HCT116 (cell line): ENCODE results near the gene TMEM121B. TPM values are rescaled to one million over a fixed set of nuclear protein-coding genes. Genes with fewer than 3 reads are reported as not detected.

Experiments
- ATF3 ChIP-seq: IDR thresholded peaks from 2 replicates; pipeline ENCODE4 v1.6.1; 2012
- EGR1 ChIP-seq: IDR thresholded peaks from 2 replicates; pipeline ENCODE4 v1.6.1; 2012; ENCODE audit warnings: low read depth
- FOSL1 ChIP-seq: IDR thresholded peaks from 2 replicates; pipeline ENCODE4 v1.6.1; 2012; ENCODE audit warnings: low read depth
- MAX ChIP-seq: IDR thresholded peaks from 2 replicates; pipeline ENCODE4 v1.6.1; 2012
- SP1 ChIP-seq: IDR thresholded peaks from 2 replicates; pipeline ENCODE4 v1.6.1; 2012; ENCODE audit warnings: low read depth
- total RNA-seq: library from RNA; stranded (reverse); gene quantifications from one replicate; pipeline ENCODE4 v1.2.1, GENCODE V29; 2021; ENCODE audit not compliant: unreplicated experiment
- TF ChIP-seq, protein P1 (sequence below), 3 experiments: fragments of 200-600 bp in 1 of 3; sonication (generic) in 1 of 3; IDR thresholded peaks in 2 of 3; conservative IDR thresholded peaks in 1 of 3; 2 replicates each; pipeline ENCODE4 v1.5.1; 2012 to 2017; ENCODE audit warnings: low read depth in 2 of 3, low read length in 2 of 3, antibody characterized with exemption in 1 of 3, borderline replicate concordance in 1 of 3, control low read depth in 1 of 3, mild to moderate bottlenecking in 1 of 3, mixed read lengths in 1 of 3, mixed run types in 1 of 3, moderate library complexity in 1 of 3; ENCODE audit not compliant: insufficient read depth in 1 of 3
- TF ChIP-seq, protein P2 (sequence below): IDR thresholded peaks from 2 replicates; pipeline ENCODE4 v1.6.1; 2011; ENCODE audit warnings: mild to moderate bottlenecking, low read length, moderate library complexity; ENCODE audit not compliant: insufficient replicate concordance; ENCODE audit errors: extremely low read depth

The TMEM121B gene
- total RNA-seq, 1 experiment from 2014 or later, result 0.57 TPM

DNA sequence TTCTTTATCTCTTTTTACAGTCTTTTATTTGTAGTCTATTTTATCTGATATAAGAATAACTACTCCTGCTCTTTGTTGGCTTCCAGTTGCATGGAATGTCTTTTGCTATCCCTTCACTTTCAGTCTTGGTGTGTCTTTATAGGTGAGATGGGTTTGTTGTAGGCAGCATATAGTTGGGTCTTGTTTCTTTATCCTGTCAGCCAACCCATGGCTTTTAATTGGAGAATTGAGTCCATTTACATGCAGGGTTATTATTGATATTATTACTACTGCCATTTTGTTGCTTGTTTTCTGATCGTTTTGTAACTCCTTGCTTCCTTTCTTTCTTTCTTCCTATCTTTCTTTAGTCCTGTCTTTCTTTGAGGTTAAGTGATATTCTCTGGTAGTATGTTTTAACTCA, 48.3 kb downstream of the TMEM121B start (continued):
- TF ChIP-seq, protein P1, sequence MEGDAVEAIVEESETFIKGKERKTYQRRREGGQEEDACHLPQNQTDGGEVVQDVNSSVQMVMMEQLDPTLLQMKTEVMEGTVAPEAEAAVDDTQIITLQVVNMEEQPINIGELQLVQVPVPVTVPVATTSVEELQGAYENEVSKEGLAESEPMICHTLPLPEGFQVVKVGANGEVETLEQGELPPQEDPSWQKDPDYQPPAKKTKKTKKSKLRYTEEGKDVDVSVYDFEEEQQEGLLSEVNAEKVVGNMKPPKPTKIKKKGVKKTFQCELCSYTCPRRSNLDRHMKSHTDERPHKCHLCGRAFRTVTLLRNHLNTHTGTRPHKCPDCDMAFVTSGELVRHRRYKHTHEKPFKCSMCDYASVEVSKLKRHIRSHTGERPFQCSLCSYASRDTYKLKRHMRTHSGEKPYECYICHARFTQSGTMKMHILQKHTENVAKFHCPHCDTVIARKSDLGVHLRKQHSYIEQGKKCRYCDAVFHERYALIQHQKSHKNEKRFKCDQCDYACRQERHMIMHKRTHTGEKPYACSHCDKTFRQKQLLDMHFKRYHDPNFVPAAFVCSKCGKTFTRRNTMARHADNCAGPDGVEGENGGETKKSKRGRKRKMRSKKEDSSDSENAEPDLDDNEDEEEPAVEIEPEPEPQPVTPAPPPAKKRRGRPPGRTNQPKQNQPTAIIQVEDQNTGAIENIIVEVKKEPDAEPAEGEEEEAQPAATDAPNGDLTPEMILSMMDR (IDR thresholded peaks at IDR 0.05 in 2 of 3, conservative IDR thresholded peaks at IDR 0.05 in 1 of 3; ENCODE audit: borderline replicate concordance in 1 of 3, insufficient read depth in 1 of 3, low read depth in 2 of 3, low read length in 2 of 3), result no peak
- TF ChIP-seq, protein P2, sequence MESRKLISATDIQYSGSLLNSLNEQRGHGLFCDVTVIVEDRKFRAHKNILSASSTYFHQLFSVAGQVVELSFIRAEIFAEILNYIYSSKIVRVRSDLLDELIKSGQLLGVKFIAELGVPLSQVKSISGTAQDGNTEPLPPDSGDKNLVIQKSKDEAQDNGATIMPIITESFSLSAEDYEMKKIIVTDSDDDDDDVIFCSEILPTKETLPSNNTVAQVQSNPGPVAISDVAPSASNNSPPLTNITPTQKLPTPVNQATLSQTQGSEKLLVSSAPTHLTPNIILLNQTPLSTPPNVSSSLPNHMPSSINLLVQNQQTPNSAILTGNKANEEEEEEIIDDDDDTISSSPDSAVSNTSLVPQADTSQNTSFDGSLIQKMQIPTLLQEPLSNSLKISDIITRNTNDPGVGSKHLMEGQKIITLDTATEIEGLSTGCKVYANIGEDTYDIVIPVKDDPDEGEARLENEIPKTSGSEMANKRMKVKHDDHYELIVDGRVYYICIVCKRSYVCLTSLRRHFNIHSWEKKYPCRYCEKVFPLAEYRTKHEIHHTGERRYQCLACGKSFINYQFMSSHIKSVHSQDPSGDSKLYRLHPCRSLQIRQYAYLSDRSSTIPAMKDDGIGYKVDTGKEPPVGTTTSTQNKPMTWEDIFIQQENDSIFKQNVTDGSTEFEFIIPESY, result no peak
- TF ChIP-seq SP1 (no peak), MAX (no peak), EGR1 (no peak), FOSL1 (no peak), ATF3 (no peak)

Other genes with a start within 250 kb of the TMEM121B start
- gene GAB4, start 113.1 kb downstream of the TMEM121B start, total RNA-seq, result not detected
- gene IL17RA, start 36.4 kb downstream of the TMEM121B start, total RNA-seq, result 17.3 TPM
- gene HDHD5, start 37.9 kb upstream of the TMEM121B start, total RNA-seq, result 70.1 TPM
- 0.20 TPM for gene ADA2, start 98.1 kb upstream of the TMEM121B start, total RNA-seq
- gene CECR2, start 248.1 kb upstream of the TMEM121B start, total RNA-seq, result 6.0 TPM